Astrocyte of the cerebellum (primary cell): ENCODE data around the gene DYNLL1.
A peak's percentile ranks its signal among the peaks of the same experiment; 100 is the strongest.

Source experiments
- DNase-seq: peaks from one replicate; pipeline ENCODE4 v3.0.0-alpha.2; 2011; ENCODE audit warnings: low read depth
- H3K4me3 ChIP-seq: 2 replicates; pipeline ENCODE4 v1.5.1; 2011; ENCODE audit warnings: mild to moderate bottlenecking, low read depth, low read length, moderate library complexity
- CTCF ChIP-seq: IDR thresholded peaks from 2 replicates; pipeline ENCODE4 v1.5.1; 2012; ENCODE audit warnings: low read length, low read depth, moderate library complexity, mild to moderate bottlenecking; ENCODE audit errors: missing control alignments
- in situ Hi-C: cut with HindIII; loops from 2 replicates; pipeline ENCODE4 v1.10.0; 2017; ENCODE audit warnings: low sequenced_read_pairs

The DYNLL1 gene

GRCh38 chr12:120490833-120491512 is 4.9 kb upstream of the DYNLL1 start:
- TF ChIP-seq CTCF = no peak
- DNase-seq = no peak
- H3K4me3 ChIP-seq = no peak overlapping the region
- in situ Hi-C loops = loop anchor here (10.0 kb wide), 1 partner anchor 266 kb away; no protein-coding TSS in a partner anchor

GRCh38 chr12:120495186-120495730 is 655 bp upstream of the DYNLL1 start:
- DNase-seq = no peak
- peak overlapping the region; percentile 96 for H3K4me3 ChIP-seq
- TF ChIP-seq CTCF = no peak
- in situ Hi-C loops = loop anchor here (10.0 kb wide), 1 partner anchor 270 kb away; no protein-coding TSS in a partner anchor

- no peak for DNase-seq
- in situ Hi-C loops = loop anchor here (10.0 kb wide), 1 partner anchor 272 kb away; no protein-coding TSS in a partner anchor
- TF ChIP-seq CTCF = no peak
- peak overlapping the region; percentile 96 for H3K4me3 ChIP-seq
Measured at GRCh38 chr12:120496413-120497340, 764 bp downstream of the DYNLL1 start.

GRCh38 chr12:120497524-120498150 is 1.7 kb downstream of the DYNLL1 start:
- no peak for TF ChIP-seq CTCF
- in situ Hi-C loops = loop anchor here (10.0 kb wide), 1 partner anchor 273 kb away; no protein-coding TSS in a partner anchor
- DNase-seq = no peak
- H3K4me3 ChIP-seq = peak overlapping the region; percentile 96

GRCh38 chr12:120498870-120499515 is 3.1 kb downstream of the DYNLL1 start:
- TF ChIP-seq CTCF = no peak
- in situ Hi-C loops = loop anchor here (10.0 kb wide), 1 partner anchor 274 kb away; no protein-coding TSS in a partner anchor
- no peak overlapping the region for H3K4me3 ChIP-seq
- DNase-seq = no peak
